Activated CD8-positive, alpha-beta memory T cell treated with anti-CD3 and anti-CD28 coated beads for 1 hour (primary cell): Measurements from ENCODE around the gene CERCAM.
"Not testable (repeated sequence)": the region's sequence is repeated elsewhere in the genome, so short reads cannot be mapped to it uniquely, and the experiment has no call there.

ENCODE experiments used
- DNase-seq, 2 donors: peaks; one replicate each; pipeline ENCODE4 v3.0.0-alpha.2; 2020; ENCODE audit warnings: low read depth in 1 of 2; ENCODE audit errors: extremely low read depth in 1 of 2

Gene CERCAM

DNA sequence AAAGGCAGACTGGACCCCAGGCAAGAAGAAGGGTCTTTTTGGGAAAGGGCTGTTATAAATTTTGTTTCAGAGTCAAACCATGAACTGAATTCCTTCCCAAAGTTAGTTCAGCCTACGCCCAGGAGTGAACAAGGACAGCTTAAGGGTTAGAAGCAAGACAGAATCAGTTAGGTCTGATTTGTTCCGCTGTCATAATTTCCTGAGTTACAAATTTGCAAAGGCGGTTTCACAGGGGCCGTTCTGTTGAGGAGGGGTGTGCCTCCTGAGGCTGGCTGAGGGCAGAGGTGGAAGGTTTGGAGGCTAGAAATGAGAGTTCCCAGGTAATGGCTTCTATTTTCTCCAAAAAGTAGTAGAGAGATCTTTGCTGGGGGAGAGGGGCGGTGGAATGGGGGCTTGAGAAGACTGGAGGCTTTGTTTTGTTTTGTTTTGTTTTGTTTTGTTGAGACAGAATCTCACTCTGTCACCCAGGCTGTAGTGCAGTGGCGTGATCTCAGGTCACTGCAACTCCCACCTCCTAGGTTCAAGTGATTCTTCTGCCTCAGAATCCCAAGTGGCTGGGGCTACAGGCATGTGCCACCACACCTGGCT lies 4.1 kb upstream of the CERCAM start:
- no peak for DNase-seq

DNA sequence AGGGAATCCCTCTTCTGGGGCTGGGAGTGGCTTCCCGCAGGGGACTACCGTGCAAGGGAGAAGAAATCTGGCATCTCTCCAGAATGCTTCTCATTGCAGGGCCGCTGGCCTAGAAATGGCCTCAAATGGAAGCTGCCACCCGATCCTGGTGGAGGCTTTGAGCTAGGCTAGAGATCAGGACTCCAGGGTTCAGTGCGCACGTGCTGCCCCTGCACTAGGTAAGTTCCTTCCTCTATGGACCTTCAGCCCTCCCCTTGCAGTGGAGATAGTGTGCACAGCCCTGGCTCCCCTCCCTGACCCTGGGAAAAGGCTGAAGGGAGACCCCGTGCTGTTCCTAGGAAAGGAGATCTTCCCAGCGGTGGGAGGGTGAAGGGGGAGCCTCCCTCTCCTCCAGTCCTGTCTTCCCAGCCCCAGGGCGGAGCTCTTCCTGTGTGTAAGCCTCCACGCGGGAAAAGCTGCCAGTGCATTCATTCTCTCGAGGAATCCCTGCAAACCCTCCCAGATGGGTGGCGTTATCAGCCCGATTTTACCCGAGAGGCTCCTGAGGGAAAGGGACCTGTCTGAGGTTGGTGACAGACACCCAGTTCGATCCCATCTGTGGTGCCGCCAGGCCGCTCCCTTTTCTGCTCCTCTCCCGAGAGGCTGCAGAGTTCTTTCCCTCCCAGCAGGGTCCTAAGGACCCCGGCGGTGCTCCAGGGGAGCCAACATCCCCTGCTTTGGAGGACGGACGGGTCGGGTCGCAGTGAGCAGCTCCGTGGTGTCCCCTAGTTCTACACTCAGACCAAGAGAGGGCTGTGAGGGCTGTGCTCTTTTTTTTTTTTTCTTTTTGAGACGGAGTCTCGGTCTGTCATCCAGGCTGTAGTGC lies 1.4 kb upstream of the CERCAM start:
- no peak for DNase-seq

DNA sequence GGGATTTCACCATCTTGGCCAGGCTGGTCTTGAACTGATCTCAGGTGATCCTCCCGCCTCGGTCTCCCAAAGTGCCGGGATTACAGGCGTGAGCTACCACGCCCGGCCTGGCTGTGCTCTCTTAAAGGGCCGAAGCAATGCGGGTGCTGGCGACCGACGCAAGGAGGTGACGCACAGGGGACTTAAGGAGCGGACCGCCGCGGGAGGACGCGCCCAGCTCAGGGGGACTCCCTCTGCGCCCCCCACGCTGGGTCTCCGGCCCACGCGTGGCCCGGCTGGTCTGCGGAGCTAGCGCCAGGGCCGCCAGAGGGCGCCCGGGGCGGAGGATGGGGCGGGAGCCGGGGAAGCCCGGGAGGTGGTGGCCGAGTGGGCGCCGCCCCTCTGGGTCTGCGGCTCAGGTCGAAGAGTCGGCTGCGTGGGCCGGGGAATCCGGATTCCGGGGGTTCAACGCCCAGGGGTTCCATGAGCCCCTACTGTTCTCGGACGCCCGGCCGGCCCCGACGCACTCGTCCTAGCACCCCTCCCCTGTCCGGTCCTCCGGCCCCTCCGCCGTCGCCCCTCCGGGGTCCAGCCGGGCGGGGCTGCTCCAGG lies 502 bp upstream of the CERCAM start:
- DNase-seq: peak in 1 of 2 donors; percentile 59

DNA sequence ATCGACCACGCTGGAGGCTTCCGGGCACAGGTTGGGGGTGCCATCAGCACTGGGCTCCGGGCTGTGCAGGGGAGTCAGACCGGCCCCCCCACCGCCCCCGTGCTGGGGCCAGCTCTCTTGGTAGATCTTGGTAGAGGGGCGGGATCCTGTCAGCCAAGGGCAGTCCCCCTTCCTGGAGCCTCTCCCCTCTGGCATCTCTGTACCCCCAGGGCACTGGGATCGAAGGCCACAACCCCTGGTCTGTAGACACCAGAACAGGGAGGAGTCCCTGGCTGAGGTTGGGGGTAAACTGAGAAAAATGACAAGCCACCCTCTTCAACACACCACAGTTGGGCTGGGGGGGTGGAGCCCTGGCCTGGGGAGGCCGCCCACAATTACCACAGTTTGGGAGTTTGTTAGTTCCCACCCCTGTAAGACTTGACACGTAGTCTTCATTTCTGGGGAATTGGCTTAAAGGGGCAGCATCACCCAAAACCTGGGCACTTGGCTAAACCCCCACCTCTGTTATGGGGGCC lies 882 bp downstream of the CERCAM start:
- DNase-seq: no peak

DNA sequence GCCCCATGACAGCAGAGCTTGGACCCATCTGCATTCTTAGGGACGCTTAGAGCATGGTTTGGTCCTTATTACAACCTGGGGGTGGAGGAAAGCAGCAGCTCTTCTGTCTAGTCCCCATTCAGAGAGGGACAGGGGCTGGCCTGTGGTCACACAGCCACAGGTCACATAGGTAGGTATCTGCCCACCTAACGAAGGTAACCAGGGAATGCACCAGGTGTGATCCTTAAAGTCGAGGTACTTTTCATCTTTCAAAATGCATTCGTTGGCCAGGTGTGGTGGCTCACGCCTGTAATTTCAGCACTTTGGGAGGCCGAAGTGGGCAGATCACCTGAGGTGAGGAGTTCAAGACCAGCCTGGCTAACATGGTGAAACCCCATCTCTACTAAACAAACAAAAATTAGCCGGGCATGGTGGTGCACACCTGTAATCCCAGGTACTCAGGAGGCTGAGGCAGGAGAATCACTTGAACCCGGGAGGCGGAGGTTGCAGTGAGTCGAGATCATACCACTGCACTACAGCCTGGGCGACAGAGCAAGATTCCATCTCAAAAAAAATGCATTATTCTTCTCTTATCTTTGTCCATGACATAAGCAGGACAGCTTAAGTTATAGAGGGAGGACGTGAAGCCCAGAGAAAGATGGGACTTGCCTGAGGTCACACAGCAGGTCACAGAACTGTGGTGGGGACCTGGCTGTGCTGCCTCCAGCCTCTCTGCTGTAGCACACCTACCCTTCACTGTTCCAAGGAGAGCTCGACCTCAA lies 1.5 kb downstream of the CERCAM start:
- DNase-seq: not testable (repeated sequence)

DNA sequence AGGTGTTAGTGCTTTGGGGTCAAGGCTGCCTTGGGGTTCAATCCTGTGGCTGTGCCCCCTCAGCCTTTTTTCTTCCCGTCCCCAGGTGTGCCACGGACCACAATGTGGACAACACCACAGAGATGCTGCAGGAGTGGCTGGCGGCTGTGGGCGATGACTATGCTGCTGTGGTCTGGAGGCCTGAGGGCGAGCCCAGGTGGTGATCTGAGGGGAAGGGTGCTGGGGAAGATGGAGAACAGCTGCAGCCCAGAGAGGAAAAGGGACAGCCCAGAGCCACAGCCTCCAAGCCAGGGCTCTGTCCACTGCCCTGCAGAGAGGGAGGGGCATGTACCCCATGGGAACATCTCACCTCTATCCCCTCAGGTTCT lies 2.1 kb downstream of the CERCAM start:
- no peak for DNase-seq

DNA sequence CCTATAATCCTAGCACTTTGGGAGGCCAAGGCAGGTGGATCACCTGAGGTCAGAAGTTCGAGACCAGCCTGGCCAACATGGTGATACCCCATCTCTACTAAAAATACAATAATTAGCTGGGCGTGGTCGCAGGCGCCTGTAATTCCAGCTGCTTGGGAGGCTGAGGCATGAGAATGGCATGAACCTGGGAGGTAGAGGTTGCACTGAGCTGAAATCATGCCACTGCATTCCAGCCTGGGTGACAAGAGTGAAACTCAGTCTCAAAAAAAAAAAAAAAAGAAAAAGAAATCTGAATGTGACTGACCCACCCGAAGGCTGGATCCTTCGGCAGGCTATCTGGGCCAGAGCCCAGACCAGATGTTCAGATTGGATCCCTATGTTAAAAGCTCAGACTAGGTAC lies 2.7 kb downstream of the CERCAM start:
- not testable (repeated sequence) for DNase-seq

DNA sequence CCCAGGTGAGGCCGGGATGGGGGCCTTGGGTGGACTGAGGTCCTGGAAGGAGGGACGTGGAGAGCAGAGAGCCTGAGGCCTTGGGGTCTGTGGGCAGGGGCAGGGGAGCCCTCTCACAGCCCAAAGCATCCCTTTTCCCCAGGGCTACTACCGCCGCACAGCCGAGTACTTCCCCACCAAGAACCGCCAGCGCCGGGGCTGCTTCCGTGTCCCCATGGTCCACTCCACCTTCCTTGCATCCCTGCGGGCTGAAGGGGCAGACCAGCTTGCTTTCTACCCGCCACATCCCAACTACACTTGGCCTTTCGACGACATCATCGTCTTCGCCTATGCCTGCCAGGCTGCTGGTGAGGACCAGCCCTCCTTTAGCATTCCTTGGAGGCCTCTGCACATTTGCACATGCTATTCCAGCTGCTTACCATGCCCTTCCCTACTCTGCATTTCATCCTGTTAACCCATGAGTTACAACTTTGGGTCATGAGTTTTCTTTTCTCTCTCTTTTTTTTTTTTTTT lies 3.7 kb downstream of the CERCAM start:
- DNase-seq: no peak

DNA sequence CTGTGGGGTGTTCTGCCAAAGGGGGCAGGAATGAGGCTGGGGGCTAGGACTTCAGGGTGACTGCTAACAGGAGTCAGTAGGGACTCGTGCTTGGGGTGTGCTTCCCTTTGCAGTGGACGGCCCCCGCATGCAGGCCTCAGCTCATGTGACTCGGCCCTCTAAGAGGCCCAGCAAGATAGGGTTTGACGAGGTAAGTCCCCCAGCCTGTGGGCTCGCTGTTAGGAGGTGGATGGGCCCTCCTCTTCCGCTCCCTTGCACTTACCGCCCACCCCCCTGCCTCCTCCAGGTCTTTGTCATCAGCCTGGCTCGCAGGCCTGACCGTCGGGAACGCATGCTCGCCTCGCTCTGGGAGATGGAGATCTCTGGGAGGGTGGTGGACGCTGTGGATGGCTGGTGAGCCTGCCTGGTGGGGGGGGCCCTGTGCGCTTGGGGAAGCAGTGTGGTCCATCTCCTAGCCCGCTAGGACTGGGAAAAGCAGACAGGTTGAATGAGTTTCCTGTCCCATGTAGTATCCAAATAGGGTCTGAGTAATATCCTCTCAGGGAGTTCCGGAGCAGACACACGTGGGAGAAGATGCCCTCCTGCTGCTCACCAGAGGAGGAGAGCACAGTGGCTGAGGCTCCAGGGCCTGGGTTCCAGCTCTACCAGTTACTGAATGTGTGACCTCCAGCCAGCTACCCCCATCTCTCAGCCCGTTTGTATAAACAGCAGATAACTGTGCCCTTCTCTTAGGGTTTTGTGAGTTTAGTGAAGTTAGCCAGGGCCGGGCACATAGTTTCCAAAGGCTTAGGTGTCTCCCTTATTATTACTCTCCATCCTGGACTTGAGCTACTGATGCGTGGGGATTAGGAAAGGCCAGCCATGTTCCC lies 8.2 kb downstream of the CERCAM start:
- DNase-seq: no peak

DNA sequence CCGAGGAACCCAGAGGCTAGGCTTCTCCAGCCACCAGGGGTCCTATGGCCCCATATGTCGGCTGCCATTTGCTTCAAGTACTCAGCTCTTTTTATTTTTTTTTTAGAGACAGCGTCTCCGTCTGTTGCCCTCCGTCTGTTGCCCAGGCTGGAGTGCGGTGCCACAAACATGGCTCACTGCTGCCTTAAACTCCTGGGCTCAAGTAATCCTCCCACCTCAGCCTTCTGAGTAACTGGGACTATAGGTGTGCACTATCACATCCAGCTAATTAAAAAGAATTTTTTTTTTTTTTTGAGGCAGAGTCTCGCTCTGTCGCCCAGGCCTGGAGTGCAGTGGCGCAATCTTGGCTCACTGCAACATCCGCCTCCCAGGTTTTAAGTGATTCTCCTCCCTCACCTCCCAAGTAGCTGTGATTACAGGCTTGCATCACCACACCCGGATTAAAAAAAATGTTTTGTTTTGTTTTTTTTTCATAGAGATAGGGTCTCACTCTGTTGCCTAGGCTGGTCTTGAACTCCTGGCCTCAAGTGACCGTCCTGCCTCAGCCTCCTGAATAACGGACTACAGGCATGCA lies 8.9 kb downstream of the CERCAM start:
- no peak for DNase-seq

DNA sequence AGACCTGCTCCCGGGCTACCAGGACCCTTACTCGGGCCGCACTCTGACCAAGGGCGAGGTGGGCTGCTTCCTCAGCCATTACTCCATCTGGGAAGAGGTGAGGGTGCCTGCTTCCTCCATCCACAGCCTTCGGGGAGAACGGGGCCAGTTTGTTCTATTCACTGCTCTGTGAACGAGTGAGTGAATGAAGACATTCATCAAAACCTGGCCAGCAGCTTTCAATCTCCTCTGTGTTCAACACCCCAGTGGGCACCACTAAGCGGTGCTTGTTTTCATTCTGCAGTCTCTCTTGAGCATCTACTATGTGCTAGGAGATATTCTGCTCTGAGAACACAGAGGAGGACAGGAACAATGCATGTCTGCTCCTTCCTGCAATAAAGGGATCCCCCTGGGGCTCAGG lies 10.6 kb downstream of the CERCAM start:
- DNase-seq: no peak

DNA sequence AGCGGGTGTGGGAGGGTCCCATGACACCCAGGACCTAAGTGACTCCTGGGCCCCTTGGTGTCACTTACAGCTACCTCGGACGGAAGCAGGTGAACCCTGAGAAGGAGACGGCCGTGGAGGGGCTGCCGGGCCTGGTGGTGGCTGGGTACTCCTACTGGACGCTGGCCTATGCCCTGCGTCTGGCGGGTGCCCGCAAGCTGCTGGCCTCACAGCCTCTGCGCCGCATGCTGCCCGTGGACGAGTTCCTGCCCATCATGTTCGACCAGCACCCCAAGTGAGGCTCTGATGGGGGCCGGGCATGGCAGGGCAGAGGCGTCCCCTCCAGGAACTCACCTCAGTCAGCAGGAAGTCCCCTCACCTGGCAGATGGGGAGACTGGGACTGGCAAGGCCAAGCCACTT lies 13.7 kb downstream of the CERCAM start:
- DNase-seq: no peak

DNA sequence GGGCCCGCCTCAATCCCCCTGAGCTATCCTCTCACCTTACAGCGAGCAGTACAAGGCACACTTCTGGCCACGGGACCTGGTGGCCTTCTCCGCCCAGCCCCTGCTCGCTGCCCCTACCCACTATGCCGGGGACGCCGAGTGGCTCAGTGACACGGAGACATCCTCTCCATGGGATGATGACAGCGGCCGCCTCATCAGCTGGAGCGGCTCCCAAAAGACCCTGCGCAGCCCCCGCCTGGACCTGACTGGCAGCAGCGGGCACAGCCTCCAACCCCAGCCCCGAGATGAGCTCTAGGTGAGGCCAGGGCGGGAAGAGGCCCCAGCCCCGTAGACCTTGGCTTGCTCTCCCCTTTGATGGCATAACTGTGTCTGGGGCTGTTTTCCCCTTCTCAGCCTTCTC lies 15.0 kb downstream of the CERCAM start:
- no peak for DNase-seq

DNA sequence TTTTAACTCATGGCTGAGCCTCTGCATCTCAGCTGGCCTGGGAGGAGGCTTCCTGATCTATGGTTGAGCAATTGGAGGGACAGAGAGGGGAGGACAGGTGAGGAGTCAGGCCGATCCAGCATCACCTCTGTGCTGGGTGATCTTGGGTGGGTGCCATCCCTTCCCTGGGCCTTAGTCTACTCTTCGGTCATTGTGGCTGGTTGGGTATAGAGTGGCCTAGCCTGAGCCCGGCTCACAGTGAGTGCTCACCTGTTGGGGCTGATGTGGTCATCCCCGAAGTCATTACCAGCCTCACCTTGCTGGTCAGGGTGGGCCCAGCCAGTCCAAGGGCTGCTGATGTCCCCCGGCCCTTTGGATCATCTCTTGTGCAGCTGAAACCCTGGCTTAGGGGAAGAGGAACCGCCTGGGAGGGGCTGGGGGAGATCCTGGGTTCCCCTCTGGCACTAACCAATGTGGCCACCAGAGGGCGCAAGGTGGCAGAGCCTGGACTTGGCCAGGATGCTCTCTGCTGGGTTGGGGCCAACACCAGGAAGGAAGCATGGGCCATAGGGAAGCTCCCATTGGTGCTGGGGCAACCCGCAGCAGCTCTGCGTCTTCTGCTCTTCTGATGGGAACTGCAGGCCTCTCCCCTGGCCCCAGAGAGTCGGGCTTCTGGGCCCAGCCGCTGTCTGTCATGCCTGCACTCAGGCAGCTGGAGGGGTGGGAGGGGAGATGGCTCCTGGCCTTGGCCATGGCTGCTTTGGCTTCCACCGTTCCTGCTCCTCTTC lies 17.9 kb downstream of the CERCAM start:
- DNase-seq: peak; percentile 68 to 77

DNA sequence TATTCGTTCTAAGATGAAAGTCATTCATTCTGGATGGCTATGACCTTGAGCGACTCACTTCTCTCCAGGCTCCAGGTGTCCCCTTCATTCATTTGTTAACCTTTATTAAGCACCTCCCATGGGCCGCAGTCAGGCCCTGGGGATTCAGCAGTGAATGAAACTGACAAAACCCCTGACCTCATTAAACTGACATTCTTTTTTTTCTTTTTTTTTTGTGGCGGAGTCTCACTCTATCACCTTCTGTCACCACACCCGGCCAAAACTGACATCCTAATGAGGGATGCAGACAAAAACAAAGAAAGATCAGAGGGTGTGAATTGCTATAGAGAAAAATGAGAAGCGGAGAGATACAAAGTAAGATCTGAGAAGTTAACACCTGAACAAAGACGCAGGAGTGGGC lies 18.6 kb downstream of the CERCAM start:
- no peak for DNase-seq

DNA sequence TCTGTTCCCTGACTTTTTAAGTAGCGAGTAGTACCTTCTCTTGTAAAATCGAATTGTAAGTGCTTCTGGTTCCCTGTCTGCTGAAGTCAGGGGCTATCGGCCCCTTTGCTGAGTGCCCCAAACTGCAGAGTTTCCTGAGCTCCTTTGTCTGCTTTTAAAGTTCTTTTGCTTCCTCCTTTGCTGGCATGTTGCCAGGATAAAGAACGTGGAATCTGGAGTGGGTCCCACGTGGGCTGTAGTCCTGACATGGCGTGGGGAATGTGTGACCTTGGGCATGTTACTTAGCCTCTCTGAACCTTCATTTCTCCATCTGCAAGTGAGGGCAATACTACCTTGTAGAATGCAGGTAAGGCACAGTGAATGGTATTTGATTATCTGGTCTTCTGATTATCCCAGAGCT lies 21.5 kb downstream of the CERCAM start:
- no peak for DNase-seq

DNA sequence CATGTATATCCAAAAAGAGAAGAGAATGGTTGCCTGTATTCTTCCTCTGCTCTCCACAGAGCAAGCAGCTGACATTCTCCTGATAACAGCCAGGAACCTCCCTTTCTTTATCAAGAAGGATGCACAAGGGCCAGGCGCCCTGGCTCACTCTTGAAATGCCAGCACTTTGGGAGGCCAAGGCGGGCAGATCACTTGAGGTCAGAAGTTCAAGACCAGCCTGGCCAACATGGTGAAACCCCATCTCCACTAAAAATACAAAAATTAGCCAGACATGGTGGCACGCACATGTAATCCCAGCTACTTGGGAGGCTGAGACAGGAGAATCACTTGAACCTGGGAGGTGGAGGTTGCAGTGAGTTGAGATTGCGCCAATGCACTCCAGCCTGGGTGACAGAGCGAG lies 25.8 kb downstream of the CERCAM start:
- DNase-seq: not testable (repeated sequence)

DNA sequence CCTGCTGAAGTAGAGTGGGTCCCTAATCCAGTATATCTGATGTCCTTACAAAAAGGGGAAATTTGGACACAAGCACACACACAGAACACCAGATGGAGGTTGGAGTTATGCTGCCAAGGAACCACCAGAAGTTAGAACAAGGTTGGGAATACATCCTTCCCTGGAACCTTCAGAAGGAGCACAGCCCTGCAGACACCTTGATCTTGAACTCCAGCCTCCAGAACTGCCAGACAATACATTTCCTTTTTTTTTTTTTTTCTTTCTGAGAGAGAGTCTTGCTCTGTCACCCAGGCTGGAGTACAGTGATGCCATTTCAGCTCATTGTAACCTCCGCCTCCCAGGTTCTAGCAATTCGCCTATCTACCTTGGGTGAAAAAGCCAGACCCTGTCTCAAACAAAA lies 28.1 kb downstream of the CERCAM start:
- DNase-seq: no peak

DNA sequence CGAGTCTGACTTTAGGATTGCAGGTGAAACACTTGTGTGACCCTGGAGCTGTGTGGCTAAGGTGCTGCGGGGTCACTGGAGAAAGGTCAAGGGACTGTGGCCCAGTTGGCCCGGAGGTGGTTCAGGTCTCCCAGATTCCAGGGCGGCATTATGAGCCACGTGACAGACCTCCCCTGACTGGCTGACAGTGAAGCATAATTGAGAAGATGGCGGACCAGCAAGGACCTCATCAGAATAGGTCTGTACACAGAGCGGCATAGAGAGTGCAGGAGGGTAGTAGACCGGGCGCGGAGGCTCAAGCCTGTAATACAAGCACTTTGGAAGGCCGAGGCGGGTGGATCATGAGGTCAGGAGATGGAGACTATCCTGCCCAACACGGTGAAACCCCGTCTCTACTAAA lies 34.3 kb downstream of the CERCAM start:
- no peak for DNase-seq
